Sciatic nerve (tissue), 2 donors: Measurements from ENCODE around the gene REELD1. TPM values are rescaled to one million over a fixed set of nuclear protein-coding genes. Genes with fewer than 3 reads are reported as not detected.
A peak's percentile ranks its signal among the peaks of the same experiment; 100 is the strongest.

Experiments
- ATAC-seq: fragments of 200-7000 bp; cut with Tn5 transposase; one replicate; pipeline ENCODE4 v1.9.1; 2020; ENCODE audit warnings: mild to moderate bottlenecking, moderate library complexity
- DNase-seq: peaks from one replicate; pipeline ENCODE4 v3.0.0-alpha.2; 2020; ENCODE audit warnings: low spot score
- intact Hi-C: fragments of 100-400 bp; cut with DNase I; formaldehyde crosslinking; loops from one replicate; pipeline ENCODE4 v1.14.2; 2022
- total RNA-seq: library from RNA; stranded (reverse); fragmentation: NEBNext Ultra II Directional; extraction: Animal tissue kit (Norgen Biotek cat#: 25700); gene quantifications from one replicate; pipeline ENCODE4 v1.2.1, GENCODE V29; 2021
- donor health status: DM: no; HTN: no; CAD: no.
- donor health status: DM: no; HTN: no; CAD: no.

The REELD1 gene
- total RNA-seq, 1 donor from 2014 or later, result 0.62 TPM

GRCh38 chr4:146257511-146257910, 43.2 kb downstream of the REELD1 start:
- intact Hi-C loops, result no loop called here
- no peak for ATAC-seq
- DNase-seq, result no peak

DNA sequence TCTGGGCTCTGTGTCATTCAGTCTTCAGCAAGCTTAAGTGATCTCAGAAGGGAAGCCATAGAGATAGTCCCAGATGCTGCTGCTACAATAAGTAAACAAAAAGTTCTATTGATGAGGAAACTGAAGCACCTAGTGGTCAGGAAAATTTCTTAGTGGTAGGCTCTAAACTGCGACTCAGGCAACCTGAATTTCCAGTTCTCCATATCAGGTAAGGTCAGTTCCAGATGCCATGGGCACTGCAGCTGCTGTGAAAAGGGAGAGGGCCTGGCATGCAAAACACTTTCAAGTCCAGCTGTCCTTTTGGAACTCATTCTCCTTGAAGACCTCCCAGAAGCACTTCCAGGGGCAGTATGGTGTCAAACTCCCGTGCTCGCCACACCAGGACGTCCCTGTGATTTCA, 46.2 kb downstream of the REELD1 start:
- ATAC-seq (no peak), DNase-seq (no peak)
- intact Hi-C loops, result no loop called here

DNA sequence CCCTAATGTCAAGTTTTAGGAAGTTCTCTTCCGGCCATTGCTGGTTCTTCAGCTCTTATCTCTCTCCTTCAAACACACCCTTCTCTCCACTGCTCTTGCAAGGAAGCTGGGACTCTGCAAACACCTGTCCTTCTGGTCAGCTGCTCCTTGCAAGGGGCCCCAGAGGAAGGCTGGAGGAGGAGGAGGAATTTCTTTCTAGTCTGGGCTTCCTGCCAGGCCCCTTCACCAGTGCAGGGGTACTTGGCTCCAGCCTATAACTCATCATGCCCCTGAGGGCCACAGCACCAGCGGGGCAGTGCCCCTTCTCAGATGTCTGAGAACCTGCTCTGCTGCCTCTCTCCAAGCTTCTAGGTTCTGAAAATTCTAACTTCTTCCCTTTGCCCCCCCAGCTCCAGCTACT, 46.7 kb downstream of the REELD1 start:
- intact Hi-C loops, result no loop called here
- DNase-seq (no peak), ATAC-seq (no peak)

GRCh38 chr4:146263793-146264192, 49.5 kb downstream of the REELD1 start:
- DNase-seq (no peak), ATAC-seq (no peak)
- intact Hi-C loops, result no loop called here

- no peak for DNase-seq
- intact Hi-C loops, result no loop called here
Measured at GRCh38 chr4:146265950-146266490, 51.7 kb downstream of the REELD1 start.

DNA sequence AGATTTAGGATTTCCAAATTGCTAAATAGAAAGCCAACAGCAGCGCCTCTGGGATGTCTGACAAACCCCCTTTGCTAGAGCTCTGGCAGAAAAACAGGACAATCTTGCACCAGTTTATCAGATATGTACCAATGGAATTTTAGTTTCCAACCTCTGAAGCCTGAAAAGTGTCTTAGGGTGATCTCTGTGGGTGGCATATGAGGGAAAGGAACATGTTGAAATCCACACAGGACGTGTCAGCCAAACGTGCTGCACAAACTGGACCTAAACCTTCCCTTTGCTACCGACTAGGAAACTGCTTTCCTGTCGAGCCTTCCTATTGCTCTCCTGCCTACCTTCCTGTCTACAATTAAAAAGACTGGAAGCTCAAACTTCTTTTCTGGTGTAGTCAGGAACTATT, 53.5 kb downstream of the REELD1 start:
- ATAC-seq (peak; percentile 87), DNase-seq (no peak)
- intact Hi-C loops, result no loop called here

More at GRCh38 chr4:146265950-146266490, 51.7 kb downstream of the REELD1 start:
- ATAC-seq, result no peak

- ATAC-seq, result no peak
Measured at GRCh38 chr4:146269228-146269653, 54.9 kb downstream of the REELD1 start.

GRCh38 chr4:146271466-146271865, 57.1 kb downstream of the REELD1 start:
- intact Hi-C loops, result no loop called here
- ATAC-seq (no peak), DNase-seq (no peak)

More at GRCh38 chr4:146269228-146269653, 54.9 kb downstream of the REELD1 start:
- no peak for DNase-seq
- intact Hi-C loops, result no loop called here

DNA sequence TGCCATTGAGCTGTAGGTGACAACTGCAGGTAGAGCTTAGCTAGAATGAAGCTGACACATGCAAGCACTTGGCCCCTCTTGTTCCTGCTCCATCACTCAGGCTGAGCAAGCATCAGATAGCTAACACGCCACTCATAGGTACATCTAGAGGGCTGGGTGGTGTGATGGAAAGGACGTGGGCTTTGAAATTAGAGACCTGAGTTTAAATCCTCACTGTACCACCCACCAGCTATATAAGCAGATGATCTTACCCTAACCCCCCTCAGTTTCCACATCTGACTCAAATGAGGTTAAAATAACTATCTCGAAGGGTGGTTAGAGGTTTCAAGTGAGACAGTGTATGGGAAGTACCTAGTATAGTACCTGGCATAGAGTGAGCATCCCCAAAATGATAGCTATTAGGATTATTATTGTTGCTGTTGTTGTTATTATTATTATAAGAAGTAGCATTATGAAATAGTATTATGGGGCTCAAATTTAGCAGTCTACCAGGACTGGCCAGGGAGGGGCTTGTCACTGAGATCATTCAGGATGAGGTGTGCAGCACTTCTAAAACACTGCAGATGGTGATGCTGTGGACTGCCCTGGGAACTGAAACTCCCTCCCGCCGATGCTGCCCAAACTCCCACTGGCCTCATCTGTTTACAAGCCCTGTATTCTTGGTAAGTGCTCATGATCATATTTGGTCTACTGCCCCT, 59.0 kb downstream of the REELD1 start:
- ATAC-seq, result no peak

DNA sequence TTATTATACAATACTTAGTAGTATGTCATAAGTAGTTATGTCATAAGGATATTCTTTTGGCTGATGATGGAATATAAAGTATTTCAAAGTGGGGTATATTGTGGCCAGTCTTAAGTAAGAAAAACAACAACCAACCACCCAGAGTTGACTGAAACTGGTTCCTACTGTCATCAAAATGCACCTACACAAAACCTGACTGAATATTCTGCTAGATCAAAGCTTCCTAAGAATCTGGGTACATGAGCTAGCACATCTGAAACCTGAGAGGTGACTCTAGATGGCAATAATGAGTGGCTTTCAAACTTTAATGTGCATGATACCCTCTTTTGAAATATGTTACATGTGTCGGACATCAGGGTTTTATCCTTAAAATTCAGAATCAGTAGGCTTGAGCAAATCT, 60.4 kb downstream of the REELD1 start:
- intact Hi-C loops, result no loop called here
- no peak for DNase-seq
- ATAC-seq, result no peak

More for the DNA sequence above, 59.0 kb downstream of the REELD1 start:
- intact Hi-C loops, result no loop called here
- no peak for DNase-seq

GRCh38 chr4:146275370-146275769, 61.0 kb downstream of the REELD1 start:
- DNase-seq (no peak), ATAC-seq (no peak)
- intact Hi-C loops, result no loop called here

DNA sequence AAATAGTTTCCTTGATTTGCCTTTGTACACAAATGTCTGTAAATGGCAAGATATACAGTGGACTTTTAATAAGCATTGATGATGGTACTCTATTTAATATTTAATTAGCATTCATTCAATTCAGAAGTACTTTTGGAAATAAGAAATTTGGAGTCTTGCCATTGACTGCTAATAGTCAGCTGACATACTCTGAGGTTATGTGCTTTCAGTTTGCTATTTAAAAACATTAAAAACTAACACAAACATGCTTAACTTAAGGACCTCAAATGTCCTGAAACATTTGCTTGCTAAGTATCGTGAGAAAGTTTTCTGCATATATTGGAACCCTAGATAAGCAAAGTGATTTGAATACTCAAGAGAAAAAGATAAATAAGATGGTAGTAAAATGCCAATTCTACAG, 64.6 kb downstream of the REELD1 start:
- DNase-seq, result no peak
- ATAC-seq, result no peak
- intact Hi-C loops, result no loop called here

Other genes with a start within 250 kb of the REELD1 start
- gene LSM6, start 38.8 kb upstream of the REELD1 start, total RNA-seq, result 23.8 TPM